ENCODE results near the gene L3HYPDH.

L3HYPDH gene

GRCh38 chr14:59483819-59484638, at the start of gene L3HYPDH, which contains the start of gene JKAMP:
L3HYPDH (minus strand) TSS chr14:59484408; CDS start chr14:59484316, 92 bp downstream.
JKAMP (plus strand) TSS chr14:59484517; CDS start chr14:59484590, 73 bp downstream.
- DNase-seq (ENCODE audit: insufficient read length, low spot score) (peak; percentile 69), FAIRE-seq (peak; percentile 84)

GRCh38 chr14:59532419-59532818, 48.2 kb upstream of the L3HYPDH start:
- FAIRE-seq (no peak), DNase-seq (ENCODE audit: insufficient read length, low spot score) (no peak)

GRCh38 chr14:59530349-59530748, 46.1 kb upstream of the L3HYPDH start:
- FAIRE-seq, result no peak
- DNase-seq (ENCODE audit: insufficient read length, low spot score), result no peak

GRCh38 chr14:59529189-59529588, 45.0 kb upstream of the L3HYPDH start:
- FAIRE-seq (no peak), DNase-seq (ENCODE audit: insufficient read length, low spot score) (no peak)

GRCh38 chr14:59520224-59520623, 36.0 kb upstream of the L3HYPDH start:
- no peak for DNase-seq (ENCODE audit: insufficient read length, low spot score)
- no peak for FAIRE-seq

GRCh38 chr14:59511916-59512575, 27.8 kb upstream of the L3HYPDH start:
- DNase-seq (ENCODE audit: insufficient read length, low spot score) (no peak), FAIRE-seq (no peak)

GRCh38 chr14:59510966-59511365, 26.8 kb upstream of the L3HYPDH start:
- FAIRE-seq (no peak), DNase-seq (ENCODE audit: insufficient read length, low spot score) (no peak)

GRCh38 chr14:59510001-59510400, 25.8 kb upstream of the L3HYPDH start:
- no peak for FAIRE-seq

GRCh38 chr14:59509101-59509500, 24.9 kb upstream of the L3HYPDH start:
- no peak for FAIRE-seq
- no peak for DNase-seq (ENCODE audit: insufficient read length, low spot score)

More at GRCh38 chr14:59510001-59510400, 25.8 kb upstream of the L3HYPDH start:
- no peak for DNase-seq (ENCODE audit: insufficient read length, low spot score)

GRCh38 chr14:59507752-59508103, 23.5 kb upstream of the L3HYPDH start:
- DNase-seq (ENCODE audit: insufficient read length, low spot score), result no peak
- FAIRE-seq, result no peak

- DNase-seq (ENCODE audit: insufficient read length, low spot score) (peak; percentile 10), FAIRE-seq (peak; percentile 56)
These were observed 23.0 kb upstream of the L3HYPDH start for GRCh38 chr14:59507063-59507751.

- no peak for DNase-seq (ENCODE audit: insufficient read length, low spot score)
- FAIRE-seq, result no peak
These were observed 19.0 kb upstream of the L3HYPDH start for GRCh38 chr14:59503256-59503655.

GRCh38 chr14:59500732-59501131, 16.5 kb upstream of the L3HYPDH start:
- DNase-seq (ENCODE audit: insufficient read length, low spot score) (no peak), FAIRE-seq (no peak)

GRCh38 chr14:59492384-59492783, 8.2 kb upstream of the L3HYPDH start:
- DNase-seq (ENCODE audit: insufficient read length, low spot score) (no peak), FAIRE-seq (no peak)

- no peak for FAIRE-seq
These were observed 6.5 kb upstream of the L3HYPDH start for GRCh38 chr14:59490756-59491155.

GRCh38 chr14:59484639-59485175, 499 bp upstream of the L3HYPDH start:
- no peak for FAIRE-seq
- DNase-seq (ENCODE audit: insufficient read length, low spot score), result no peak

More at GRCh38 chr14:59490756-59491155, 6.5 kb upstream of the L3HYPDH start:
- no peak for DNase-seq (ENCODE audit: insufficient read length, low spot score)

- DNase-seq (ENCODE audit: insufficient read length, low spot score), result no peak
- FAIRE-seq, result peak; percentile 33
These were observed 845 bp downstream of the L3HYPDH start for GRCh38 chr14:59483363-59483762.

- peak; percentile 4 for FAIRE-seq
These were observed 1.5 kb downstream of the L3HYPDH start for GRCh38 chr14:59482541-59483331.

GRCh38 chr14:59481871-59482540, 2.2 kb downstream of the L3HYPDH start:
- FAIRE-seq, result peak; percentile 52
- no peak for DNase-seq (ENCODE audit: insufficient read length, low spot score)

More at GRCh38 chr14:59482541-59483331, 1.5 kb downstream of the L3HYPDH start:
- DNase-seq (ENCODE audit: insufficient read length, low spot score), result no peak

GRCh38 chr14:59481407-59481806, 2.8 kb downstream of the L3HYPDH start:
- no peak for DNase-seq (ENCODE audit: insufficient read length, low spot score)
- FAIRE-seq, result no peak
